Liver (tissue), 9 donors: ENCODE data around the gene TPM4. TPM values are rescaled to one million over a fixed set of nuclear protein-coding genes. Genes with fewer than 3 reads are reported as not detected.

Experiments
- DNase-seq: peaks from one replicate; pipeline ENCODE4 v3.0.0-alpha.2; 2017; ENCODE audit warnings: low spot score
- H3K27ac ChIP-seq, 2 donors: one replicate each; pipeline ENCODE4 v1.7.0; 2013; ENCODE audit warnings: inconsistent platforms in 2 of 2, low read length in 2 of 2, control low read depth in 1 of 2, low read depth in 1 of 2, mild to moderate bottlenecking in 1 of 2
- H3K27me3 ChIP-seq, 4 donors: one replicate each; pipeline versions ENCODE4 v1.6.1 to v1.7.0; 2013; ENCODE audit warnings: low read length in 3 of 4, inconsistent platforms in 1 of 4, mild to moderate bottlenecking in 1 of 4, moderate library complexity in 1 of 4; ENCODE audit not compliant: control insufficient read depth in 4 of 4, insufficient read depth in 4 of 4
- H3K36me3 ChIP-seq, 4 donors: one replicate each; pipeline versions ENCODE4 v1.6.1 to v1.7.0; 2013; ENCODE audit warnings: low read length in 3 of 4, mild to moderate bottlenecking in 3 of 4, low read depth in 1 of 4, moderate library complexity in 1 of 4; ENCODE audit not compliant: control insufficient read depth in 4 of 4, insufficient read depth in 3 of 4
- H3K4me1 ChIP-seq, 4 donors: one replicate each; pipeline versions ENCODE4 v1.6.1 to v1.7.0; 2013; ENCODE audit warnings: low read length in 3 of 4, mild to moderate bottlenecking in 3 of 4, moderate library complexity in 1 of 4; ENCODE audit not compliant: control insufficient read depth in 4 of 4, insufficient read depth in 4 of 4
- H3K4me3 ChIP-seq, 3 donors: one replicate each; pipeline versions ENCODE4 v1.6.1 to v1.7.0; 2013; ENCODE audit warnings: low read length in 3 of 3, control low read depth in 1 of 3, low read depth in 1 of 3, mild to moderate bottlenecking in 1 of 3
- H3K9ac ChIP-seq, 2 donors: one replicate each; pipeline ENCODE4 v1.7.0; 2013; ENCODE audit warnings: low read length in 2 of 2, mild to moderate bottlenecking in 2 of 2, moderate library complexity in 2 of 2, control low read depth in 1 of 2, low read depth in 1 of 2
- H3K9me3 ChIP-seq, 4 donors: one replicate each; pipeline versions ENCODE4 v1.6.1 to v1.7.0; 2013; ENCODE audit warnings: low read length in 3 of 4; ENCODE audit not compliant: control insufficient read depth in 4 of 4
- EGR1 ChIP-seq, 2 donors: IDR thresholded peaks; 2 replicates each; pipeline ENCODE4 v1.6.1; 2016 to 2018; ENCODE audit warnings: antibody characterized with exemption in 2 of 2, low read depth in 2 of 2
- FOXA1 ChIP-seq: IDR thresholded peaks from 2 replicates; pipeline ENCODE4 v1.6.1; 2016; ENCODE audit warnings: antibody characterized with exemption
- FOXA2 ChIP-seq: IDR thresholded peaks from 2 replicates; pipeline ENCODE4 v1.6.1; 2016; ENCODE audit warnings: antibody characterized with exemption
- GABPA ChIP-seq, 2 donors: IDR thresholded peaks in 1 of 2; conservative IDR thresholded peaks in 1 of 2; 2 replicates each; pipeline ENCODE4 v1.6.1; 2016; ENCODE audit warnings: antibody characterized with exemption in 2 of 2, mild to moderate bottlenecking in 1 of 2, moderate library complexity in 1 of 2
- HNF4A ChIP-seq, 2 donors: conservative IDR thresholded peaks; 2 replicates each; pipeline ENCODE4 v1.6.1; 2016; ENCODE audit warnings: antibody characterized with exemption in 2 of 2, mild to moderate bottlenecking in 2 of 2
- HNF4G ChIP-seq: IDR thresholded peaks from 2 replicates; pipeline ENCODE4 v1.6.1; 2016; ENCODE audit warnings: antibody characterized with exemption
- JUND ChIP-seq, 2 donors: IDR thresholded peaks; 2 replicates each; pipeline ENCODE4 v1.6.1; 2016; ENCODE audit warnings: antibody characterized with exemption in 2 of 2
- NR2F2 ChIP-seq: IDR thresholded peaks from 2 replicates; pipeline ENCODE4 v1.6.1; 2016; ENCODE audit warnings: antibody characterized with exemption
- RAD21 ChIP-seq, 2 donors: IDR thresholded peaks; 2 replicates each; pipeline ENCODE4 v1.6.1; 2016; ENCODE audit warnings: antibody characterized with exemption in 2 of 2, mild to moderate bottlenecking in 2 of 2
- RXRA ChIP-seq, 2 donors: IDR thresholded peaks; 2 replicates each; pipeline ENCODE4 v1.6.1; 2017 to 2018; ENCODE audit warnings: antibody characterized with exemption in 2 of 2, mild to moderate bottlenecking in 1 of 2
- SP1 ChIP-seq: IDR thresholded peaks from 2 replicates; pipeline ENCODE4 v1.6.1; 2018; ENCODE audit warnings: antibody characterized with exemption, mild to moderate bottlenecking
- TAF1 ChIP-seq: conservative IDR thresholded peaks from 2 replicates; pipeline ENCODE4 v1.6.1; 2016; ENCODE audit warnings: antibody characterized with exemption, mild to moderate bottlenecking
- YY1 ChIP-seq: IDR thresholded peaks from 2 replicates; pipeline ENCODE4 v1.6.1; 2016; ENCODE audit warnings: antibody characterized with exemption, mild to moderate bottlenecking
- WGBS: extraction: QIAGEN DNeasy Blood & Tissue Kit; methylation state at CpG from one replicate; pipeline ENCODE4 v1.1.7; 2013; 5-methylcytosine and 5-hydroxymethylcytosine counted together
- polyA plus RNA-seq, 2 donors: library from polyadenylated mRNA; stranded (reverse) in 1 of 2; unstranded in 1 of 2; fragments of 200-250 nt in 1 of 2; fragments of >200 nt in 1 of 2; fragmentation: Nextera tagmentation in 1 of 2; extraction: Ambion mirVana in 1 of 2; gene quantifications; one replicate each; pipeline versions ENCODE4 v1.2.1 to v1.2.3, GENCODE V29; 2013 to 2015
- total RNA-seq, 2 donors: library from RNA; depleted of rRNA; stranded (reverse); fragments of >200 nt; gene quantifications; one replicate each; pipeline ENCODE4 v1.2.3, GENCODE V29; 2014
- TF ChIP-seq, protein P1 (sequence below): IDR thresholded peaks from 2 replicates; pipeline ENCODE4 v1.6.1; 2016; ENCODE audit warnings: antibody characterized with exemption
- TF ChIP-seq, protein P2 (sequence below): IDR thresholded peaks from 2 replicates; pipeline ENCODE4 v1.6.1; 2016; ENCODE audit warnings: antibody characterized with exemption
- TF ChIP-seq, protein P3 (sequence below): fragments of 150-350 bp; IDR thresholded peaks from 2 replicates; pipeline ENCODE4 v1.5.1; 2017; ENCODE audit warnings: improper control_type of control experiment, low read depth, low read length; ENCODE audit not compliant: missing input control
- TF ChIP-seq, protein P4 (sequence below): IDR thresholded peaks from 2 replicates; pipeline ENCODE4 v1.6.1; 2016; ENCODE audit warnings: antibody characterized with exemption
- TF ChIP-seq, protein P5 (sequence below): IDR thresholded peaks from 2 replicates; pipeline ENCODE4 v1.6.1; 2016; ENCODE audit warnings: antibody characterized with exemption, mild to moderate bottlenecking
- donor health status: healthy.
- donor health status: healthy.
- donor health status: healthy.
- donor health status: healthy.
- donor health status: healthy.

Gene TPM4
- total and polyA plus RNA-seq, 4 donors = 19.8 to 59.9 (median 43.4) TPM

DNA sequence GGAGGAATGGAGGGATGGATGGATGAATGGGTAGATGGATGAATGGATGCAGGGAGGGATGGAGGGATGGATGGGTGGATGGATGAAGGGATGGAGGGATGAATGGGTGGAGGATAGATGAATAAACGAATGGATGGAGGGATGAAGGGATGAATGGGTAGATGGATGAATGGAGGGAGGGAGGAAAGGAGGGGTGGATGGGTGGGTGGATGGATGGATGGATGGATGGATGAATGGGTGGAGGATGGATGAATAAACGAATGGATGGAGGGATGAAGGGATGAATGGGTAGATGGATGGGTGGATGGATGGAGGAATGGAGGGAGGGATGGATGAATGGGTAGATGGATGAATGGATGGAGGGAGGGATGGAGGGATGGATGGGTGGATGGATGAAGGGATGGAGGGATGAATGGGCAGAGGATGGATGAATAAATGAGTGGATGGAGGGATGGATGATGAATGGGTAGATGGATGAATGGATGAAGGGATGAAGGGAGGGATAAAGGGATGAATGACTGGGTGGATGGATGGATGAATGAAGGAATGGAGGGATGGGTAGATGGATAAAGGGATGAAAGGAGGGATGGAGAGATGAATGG is 33.0 kb upstream of the TPM4 start:
- Histone ChIP-seq H3K4me3 (no peak overlapping the region), H3K27ac (no peak overlapping the region), H3K27me3 (no peaks in the 10 kb centered on the region), H3K36me3 (no peaks in the 10 kb centered on the region), H3K9me3 (no peaks in the 10 kb centered on the region), H3K4me1 (peaks cover 0 to 11% (median 9%) of the 10 kb centered on the region in 4 donors), H3K9ac (no peak overlapping the region)
- TF ChIP-seq YY1 (no peak), JUND (IDR thresholded peaks at IDR 0.05) (no peak), TAF1 (no peak), FOXA2 (no peak), EGR1 (IDR thresholded peaks at IDR 0.05; ENCODE audit: low read depth in 2 of 2) (no peak)
- TF ChIP-seq, protein P1, sequence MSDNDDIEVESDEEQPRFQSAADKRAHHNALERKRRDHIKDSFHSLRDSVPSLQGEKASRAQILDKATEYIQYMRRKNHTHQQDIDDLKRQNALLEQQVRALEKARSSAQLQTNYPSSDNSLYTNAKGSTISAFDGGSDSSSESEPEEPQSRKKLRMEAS = no peak
- TF ChIP-seq, protein P2, sequence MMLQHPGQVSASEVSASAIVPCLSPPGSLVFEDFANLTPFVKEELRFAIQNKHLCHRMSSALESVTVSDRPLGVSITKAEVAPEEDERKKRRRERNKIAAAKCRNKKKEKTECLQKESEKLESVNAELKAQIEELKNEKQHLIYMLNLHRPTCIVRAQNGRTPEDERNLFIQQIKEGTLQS = no peak
- WGBS = 47% methylated on average over 2 of the region's 2 CpGs
- DNase-seq = no peak

DNA sequence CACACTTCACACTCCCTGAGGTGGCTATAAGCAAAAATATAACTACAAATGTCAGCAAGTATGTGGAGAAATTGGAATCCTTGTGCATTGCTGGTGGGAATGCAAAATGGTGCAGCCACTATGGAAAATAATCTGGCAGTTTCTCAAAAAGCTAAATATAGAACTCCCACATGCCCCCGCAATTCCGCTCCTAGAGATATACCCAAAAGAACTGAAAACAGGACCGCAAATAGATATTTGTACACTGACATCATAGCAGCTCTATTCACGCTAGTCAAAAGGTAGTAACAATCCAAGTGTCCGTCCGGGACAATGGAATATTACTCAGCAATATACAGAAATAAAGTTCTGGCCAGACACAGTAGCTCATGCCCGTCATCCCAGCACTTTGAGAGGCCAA is 31.5 kb upstream of the TPM4 start:
- no peaks in the 10 kb centered on the region for H3K36me3 ChIP-seq
- H3K27me3 ChIP-seq = no peaks in the 10 kb centered on the region
- no peak overlapping the region for H3K27ac ChIP-seq
- H3K4me3 ChIP-seq = no peak overlapping the region
- peaks cover 0 to 11% (median 9%) of the 10 kb centered on the region in 4 donors for H3K4me1 ChIP-seq
- TF ChIP-seq, protein P3, sequence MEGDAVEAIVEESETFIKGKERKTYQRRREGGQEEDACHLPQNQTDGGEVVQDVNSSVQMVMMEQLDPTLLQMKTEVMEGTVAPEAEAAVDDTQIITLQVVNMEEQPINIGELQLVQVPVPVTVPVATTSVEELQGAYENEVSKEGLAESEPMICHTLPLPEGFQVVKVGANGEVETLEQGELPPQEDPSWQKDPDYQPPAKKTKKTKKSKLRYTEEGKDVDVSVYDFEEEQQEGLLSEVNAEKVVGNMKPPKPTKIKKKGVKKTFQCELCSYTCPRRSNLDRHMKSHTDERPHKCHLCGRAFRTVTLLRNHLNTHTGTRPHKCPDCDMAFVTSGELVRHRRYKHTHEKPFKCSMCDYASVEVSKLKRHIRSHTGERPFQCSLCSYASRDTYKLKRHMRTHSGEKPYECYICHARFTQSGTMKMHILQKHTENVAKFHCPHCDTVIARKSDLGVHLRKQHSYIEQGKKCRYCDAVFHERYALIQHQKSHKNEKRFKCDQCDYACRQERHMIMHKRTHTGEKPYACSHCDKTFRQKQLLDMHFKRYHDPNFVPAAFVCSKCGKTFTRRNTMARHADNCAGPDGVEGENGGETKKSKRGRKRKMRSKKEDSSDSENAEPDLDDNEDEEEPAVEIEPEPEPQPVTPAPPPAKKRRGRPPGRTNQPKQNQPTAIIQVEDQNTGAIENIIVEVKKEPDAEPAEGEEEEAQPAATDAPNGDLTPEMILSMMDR = no peak
- TF ChIP-seq HNF4A (conservative IDR thresholded peaks at IDR 0.05) = no peak
- TF ChIP-seq, protein P4, sequence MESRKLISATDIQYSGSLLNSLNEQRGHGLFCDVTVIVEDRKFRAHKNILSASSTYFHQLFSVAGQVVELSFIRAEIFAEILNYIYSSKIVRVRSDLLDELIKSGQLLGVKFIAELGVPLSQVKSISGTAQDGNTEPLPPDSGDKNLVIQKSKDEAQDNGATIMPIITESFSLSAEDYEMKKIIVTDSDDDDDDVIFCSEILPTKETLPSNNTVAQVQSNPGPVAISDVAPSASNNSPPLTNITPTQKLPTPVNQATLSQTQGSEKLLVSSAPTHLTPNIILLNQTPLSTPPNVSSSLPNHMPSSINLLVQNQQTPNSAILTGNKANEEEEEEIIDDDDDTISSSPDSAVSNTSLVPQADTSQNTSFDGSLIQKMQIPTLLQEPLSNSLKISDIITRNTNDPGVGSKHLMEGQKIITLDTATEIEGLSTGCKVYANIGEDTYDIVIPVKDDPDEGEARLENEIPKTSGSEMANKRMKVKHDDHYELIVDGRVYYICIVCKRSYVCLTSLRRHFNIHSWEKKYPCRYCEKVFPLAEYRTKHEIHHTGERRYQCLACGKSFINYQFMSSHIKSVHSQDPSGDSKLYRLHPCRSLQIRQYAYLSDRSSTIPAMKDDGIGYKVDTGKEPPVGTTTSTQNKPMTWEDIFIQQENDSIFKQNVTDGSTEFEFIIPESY = no peak
- no peak for TF ChIP-seq RXRA (IDR thresholded peaks at IDR 0.05)
- no peak for TF ChIP-seq FOXA1
- TF ChIP-seq RAD21 (IDR thresholded peaks at IDR 0.05) = no peak
- TF ChIP-seq GABPA (IDR thresholded peaks at IDR 0.05 in 1 of 2, conservative IDR thresholded peaks at IDR 0.05 in 1 of 2) = no peak
- no peak for TF ChIP-seq TAF1
- no peak for TF ChIP-seq HNF4G
- WGBS = 95% methylated on average over 7 of the region's 7 CpGs
- DNase-seq = no peak
- H3K9ac ChIP-seq = no peak overlapping the region
- H3K9me3 ChIP-seq = no peaks in the 10 kb centered on the region

DNA sequence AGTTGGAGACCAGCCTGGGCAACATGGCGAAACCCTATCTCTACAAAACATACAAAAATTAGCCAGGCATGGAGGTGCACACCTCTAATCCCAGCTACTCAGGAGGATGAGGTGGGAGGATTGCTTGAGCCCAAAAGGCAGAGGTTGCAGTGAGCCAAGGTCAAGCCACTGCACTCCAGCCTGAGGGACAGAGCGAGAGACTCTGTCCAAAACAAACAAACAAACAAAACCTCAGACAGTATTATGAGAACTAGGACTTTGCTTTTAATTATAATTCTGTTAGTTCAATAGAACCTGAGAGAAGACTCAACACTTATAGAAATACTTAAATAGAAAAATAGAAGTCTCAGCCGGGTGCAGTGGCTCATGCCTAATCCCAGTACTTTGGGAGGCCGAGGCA is 31.1 kb upstream of the TPM4 start:
- no peak overlapping the region for H3K9ac ChIP-seq
- no peak overlapping the region for H3K4me3 ChIP-seq
- peaks cover 0 to 11% (median 9%) of the 10 kb centered on the region in 4 donors for H3K4me1 ChIP-seq
- H3K27ac ChIP-seq = no peak overlapping the region
- no peaks in the 10 kb centered on the region for H3K36me3 ChIP-seq
- H3K9me3 ChIP-seq = no peaks in the 10 kb centered on the region
- WGBS = 60% methylated on average over 4 of the region's 4 CpGs
- no peaks in the 10 kb centered on the region for H3K27me3 ChIP-seq
- DNase-seq = no peak
- TF ChIP-seq GABPA (IDR thresholded peaks at IDR 0.05 in 1 of 2, conservative IDR thresholded peaks at IDR 0.05 in 1 of 2) = no peak
- TF ChIP-seq, protein P3 = no peak
- TF ChIP-seq RAD21 (IDR thresholded peaks at IDR 0.05) = no peak
- peak; percentile 5 to 59 for TF ChIP-seq HNF4A (conservative IDR thresholded peaks at IDR 0.05)
- TF ChIP-seq, protein P5, sequence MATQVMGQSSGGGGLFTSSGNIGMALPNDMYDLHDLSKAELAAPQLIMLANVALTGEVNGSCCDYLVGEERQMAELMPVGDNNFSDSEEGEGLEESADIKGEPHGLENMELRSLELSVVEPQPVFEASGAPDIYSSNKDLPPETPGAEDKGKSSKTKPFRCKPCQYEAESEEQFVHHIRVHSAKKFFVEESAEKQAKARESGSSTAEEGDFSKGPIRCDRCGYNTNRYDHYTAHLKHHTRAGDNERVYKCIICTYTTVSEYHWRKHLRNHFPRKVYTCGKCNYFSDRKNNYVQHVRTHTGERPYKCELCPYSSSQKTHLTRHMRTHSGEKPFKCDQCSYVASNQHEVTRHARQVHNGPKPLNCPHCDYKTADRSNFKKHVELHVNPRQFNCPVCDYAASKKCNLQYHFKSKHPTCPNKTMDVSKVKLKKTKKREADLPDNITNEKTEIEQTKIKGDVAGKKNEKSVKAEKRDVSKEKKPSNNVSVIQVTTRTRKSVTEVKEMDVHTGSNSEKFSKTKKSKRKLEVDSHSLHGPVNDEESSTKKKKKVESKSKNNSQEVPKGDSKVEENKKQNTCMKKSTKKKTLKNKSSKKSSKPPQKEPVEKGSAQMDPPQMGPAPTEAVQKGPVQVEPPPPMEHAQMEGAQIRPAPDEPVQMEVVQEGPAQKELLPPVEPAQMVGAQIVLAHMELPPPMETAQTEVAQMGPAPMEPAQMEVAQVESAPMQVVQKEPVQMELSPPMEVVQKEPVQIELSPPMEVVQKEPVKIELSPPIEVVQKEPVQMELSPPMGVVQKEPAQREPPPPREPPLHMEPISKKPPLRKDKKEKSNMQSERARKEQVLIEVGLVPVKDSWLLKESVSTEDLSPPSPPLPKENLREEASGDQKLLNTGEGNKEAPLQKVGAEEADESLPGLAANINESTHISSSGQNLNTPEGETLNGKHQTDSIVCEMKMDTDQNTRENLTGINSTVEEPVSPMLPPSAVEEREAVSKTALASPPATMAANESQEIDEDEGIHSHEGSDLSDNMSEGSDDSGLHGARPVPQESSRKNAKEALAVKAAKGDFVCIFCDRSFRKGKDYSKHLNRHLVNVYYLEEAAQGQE = peak; percentile 90
- no peak for TF ChIP-seq NR2F2
- no peak for TF ChIP-seq SP1
- TF ChIP-seq, protein P1 = no peak
